Smooth muscle cell (in vitro differentiated cells): ENCODE measurements around the gene RBPJL. TPM values are rescaled to one million over a fixed set of nuclear protein-coding genes. Genes with fewer than 3 reads are reported as not detected.

Source experiments
- DNase-seq: peaks from one replicate; lab custom pipeline; 2025; ENCODE audit not compliant: unreplicated experiment; lab: John Stamatoyannopoulos, UW
- H2AFZ ChIP-seq: fragments of 200-600 bp; sonication (generic); 2 replicates; pipeline ENCODE4 v1.6.0; 2016; ENCODE audit warnings: antibody characterized with exemption, low read depth, mild to moderate bottlenecking
- H3F3A ChIP-seq: fragments of 200-600 bp; sonication (generic); 2 replicates; pipeline ENCODE4 v1.6.0; 2017; ENCODE audit warnings: antibody characterized with exemption, low read depth
- H3K27ac ChIP-seq: fragments of 200-600 bp; sonication (generic); 2 replicates; pipeline ENCODE4 v1.5.1; 2016; ENCODE audit warnings: low read depth, mild to moderate bottlenecking
- H3K27me3 ChIP-seq: fragments of 200-600 bp; sonication (generic); 2 replicates; pipeline ENCODE4 v1.6.1; 2016; ENCODE audit warnings: low read depth, mild to moderate bottlenecking
- H3K36me3 ChIP-seq: fragments of 200-600 bp; sonication (generic); 2 replicates; pipeline ENCODE4 v1.5.1; 2016; ENCODE audit warnings: low read depth
- H3K4me1 ChIP-seq: fragments of 200-600 bp; sonication (generic); 2 replicates; pipeline ENCODE4 v1.5.1; 2016; ENCODE audit warnings: low read depth
- H3K4me2 ChIP-seq: fragments of 200-600 bp; sonication (generic); 2 replicates; pipeline ENCODE4 v1.6.0; 2016; ENCODE audit warnings: mild to moderate bottlenecking
- H3K4me3 ChIP-seq: fragments of 200-600 bp; sonication (generic); 2 replicates; pipeline ENCODE4 v1.5.1; 2016; ENCODE audit warnings: mild to moderate bottlenecking
- H3K79me2 ChIP-seq: fragments of 200-600 bp; sonication (generic); 2 replicates; pipeline ENCODE4 v1.6.0; 2016; ENCODE audit warnings: low read depth, mild to moderate bottlenecking
- H3K9ac ChIP-seq: fragments of 200-600 bp; sonication (generic); 2 replicates; pipeline ENCODE4 v1.6.0; 2016; ENCODE audit warnings: low read depth
- H3K9me3 ChIP-seq: fragments of 200-600 bp; sonication (generic); replicated peaks from 2 replicates; pipeline ENCODE4 v1.5.1; 2016; ENCODE audit warnings: low read depth
- H4K20me1 ChIP-seq: fragments of 200-600 bp; sonication (generic); 2 replicates; pipeline ENCODE4 v1.6.0; 2016; ENCODE audit warnings: low read depth
- WGBS: methylation state at CpG from one replicate; pipeline ENCODE4 v1.1.7; 2016; ENCODE audit warnings: low lambda C conversion rate; 5-methylcytosine and 5-hydroxymethylcytosine counted together
- polyA plus RNA-seq: library from polyadenylated mRNA; unstranded; fragments of >200 nt; fragmentation: Nextera tagmentation; extraction: Ambion mirVana; gene quantifications from 2 replicates; pipeline ENCODE4 v1.2.1, GENCODE V29; 2016
- total RNA-seq: library from RNA; depleted of rRNA; stranded (reverse); fragments of >200 nt; gene quantifications from 2 replicates; pipeline ENCODE4 v1.2.3, GENCODE V29; 2014
- TF ChIP-seq, protein P1 (sequence below): fragments of 200-600 bp; sonication (generic); IDR thresholded peaks from 2 replicates; pipeline ENCODE4 v1.5.1; 2017; ENCODE audit warnings: borderline replicate concordance, mild to moderate bottlenecking, antibody characterized with exemption; ENCODE audit not compliant: insufficient read depth, poor library complexity, severe bottlenecking

The RBPJL gene
- total and polyA plus RNA-seq, 2 experiments from 2014 or later, result not detected

GRCh38 chr20:45359069-45359405, 52.4 kb downstream of the RBPJL start:
- peaks cover 38% of the 10 kb centered on the region for H3K4me1 ChIP-seq
- H3K9me3 ChIP-seq, result no peaks in the 10 kb centered on the region
- TF ChIP-seq, protein P1, sequence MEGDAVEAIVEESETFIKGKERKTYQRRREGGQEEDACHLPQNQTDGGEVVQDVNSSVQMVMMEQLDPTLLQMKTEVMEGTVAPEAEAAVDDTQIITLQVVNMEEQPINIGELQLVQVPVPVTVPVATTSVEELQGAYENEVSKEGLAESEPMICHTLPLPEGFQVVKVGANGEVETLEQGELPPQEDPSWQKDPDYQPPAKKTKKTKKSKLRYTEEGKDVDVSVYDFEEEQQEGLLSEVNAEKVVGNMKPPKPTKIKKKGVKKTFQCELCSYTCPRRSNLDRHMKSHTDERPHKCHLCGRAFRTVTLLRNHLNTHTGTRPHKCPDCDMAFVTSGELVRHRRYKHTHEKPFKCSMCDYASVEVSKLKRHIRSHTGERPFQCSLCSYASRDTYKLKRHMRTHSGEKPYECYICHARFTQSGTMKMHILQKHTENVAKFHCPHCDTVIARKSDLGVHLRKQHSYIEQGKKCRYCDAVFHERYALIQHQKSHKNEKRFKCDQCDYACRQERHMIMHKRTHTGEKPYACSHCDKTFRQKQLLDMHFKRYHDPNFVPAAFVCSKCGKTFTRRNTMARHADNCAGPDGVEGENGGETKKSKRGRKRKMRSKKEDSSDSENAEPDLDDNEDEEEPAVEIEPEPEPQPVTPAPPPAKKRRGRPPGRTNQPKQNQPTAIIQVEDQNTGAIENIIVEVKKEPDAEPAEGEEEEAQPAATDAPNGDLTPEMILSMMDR, result no peak
- H4K20me1 ChIP-seq, result peaks cover 5% of the 10 kb centered on the region
- peak overlapping the region; percentile 33 for H3K9ac ChIP-seq
- H2AFZ ChIP-seq, result no peak overlapping the region
- 47% methylated on average over 7 of the region's 7 CpGs for WGBS
- DNase-seq, result no peak
- no peaks in the 10 kb centered on the region for H3K36me3 ChIP-seq
- H3K4me3 ChIP-seq, result no peak overlapping the region
- peaks cover 6% of the 10 kb centered on the region for H3K79me2 ChIP-seq
- peak overlapping the region; percentile 40 for H3K4me2 ChIP-seq
- no peaks in the 10 kb centered on the region for H3K27me3 ChIP-seq
- peaks cover 34% of the 10 kb centered on the region for H3F3A ChIP-seq
- H3K27ac ChIP-seq, result peak overlapping the region; percentile 92

DNA sequence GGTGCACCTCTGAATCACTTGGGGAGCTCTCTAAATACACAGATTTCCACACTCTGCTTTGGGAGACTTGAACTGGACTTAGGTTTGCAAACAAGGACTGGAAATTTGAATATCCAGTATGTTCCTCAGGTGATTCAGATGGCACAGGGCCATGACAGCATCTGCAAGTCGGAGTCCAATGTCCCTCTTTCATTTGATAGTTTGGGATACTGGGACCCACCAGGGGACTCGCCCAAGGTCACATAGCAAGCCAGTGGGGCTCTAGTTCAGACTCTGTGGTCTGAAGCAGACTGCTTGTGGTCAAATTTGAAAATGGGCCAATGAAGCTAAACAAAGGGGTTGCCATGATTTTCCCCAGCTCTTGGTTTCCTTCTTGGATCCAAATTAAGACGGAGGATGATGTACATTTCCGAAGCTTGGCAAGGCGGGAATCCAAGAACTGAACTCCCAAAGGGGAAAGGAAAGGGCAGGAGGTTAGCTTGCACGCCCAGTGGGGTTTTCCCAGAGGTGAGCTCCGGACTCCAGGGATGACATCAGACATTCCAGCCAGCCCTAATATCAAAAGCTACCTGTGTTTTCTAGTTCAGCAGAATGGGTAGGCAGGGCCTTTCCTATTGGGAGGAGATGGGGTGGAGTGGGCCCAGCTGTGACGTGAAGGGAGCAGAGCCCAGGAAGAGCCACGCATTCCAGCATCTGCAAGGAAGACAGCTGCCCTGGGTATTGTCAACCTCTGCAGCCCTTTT, 52.9 kb downstream of the RBPJL start:
- Histone ChIP-seq H3K4me1 (peaks cover 33% of the 10 kb centered on the region), H3K27ac (peak overlapping the region; percentile 92), H3K9ac (peak overlapping the region; percentile 33), H3K36me3 (no peaks in the 10 kb centered on the region), H3K4me2 (peak overlapping the region; percentile 77), H3K27me3 (no peaks in the 10 kb centered on the region), H3K4me3 (no peak overlapping the region), H2AFZ (no peak overlapping the region), H3K9me3 (no peaks in the 10 kb centered on the region), H3K79me2 (peaks cover 7% of the 10 kb centered on the region), H3F3A (peaks cover 28% of the 10 kb centered on the region), H4K20me1 (peaks cover 5% of the 10 kb centered on the region)
- TF ChIP-seq, protein P1, result no peak
- no peak for DNase-seq
- WGBS, result 41% methylated on average over 9 of the region's 9 CpGs

- no peak overlapping the region for H3K4me3 ChIP-seq
- WGBS, result 94% methylated on average over 6 of the region's 6 CpGs
- TF ChIP-seq, protein P1, result no peak
- H3K79me2 ChIP-seq, result peaks cover 7% of the 10 kb centered on the region
- H3K4me2 ChIP-seq, result no peak overlapping the region
- H4K20me1 ChIP-seq, result no peaks in the 10 kb centered on the region
- no peak overlapping the region for H2AFZ ChIP-seq
- H3K4me1 ChIP-seq, result peaks cover 26% of the 10 kb centered on the region
- no peaks in the 10 kb centered on the region for H3K27me3 ChIP-seq
- H3K9me3 ChIP-seq, result no peaks in the 10 kb centered on the region
- no peak for DNase-seq
- H3K27ac ChIP-seq, result no peak overlapping the region
- H3K9ac ChIP-seq, result no peak overlapping the region
- H3K36me3 ChIP-seq, result no peaks in the 10 kb centered on the region
- H3F3A ChIP-seq, result peaks cover 8% of the 10 kb centered on the region
Observed at GRCh38 chr20:45361793-45362192, 55.2 kb downstream of the RBPJL start.
